Inflammatory macrophage treated with lipopolysaccharide for 4 hours (primary cell): ENCODE data around the gene MBD3L2B.
"Not testable (repeated sequence)": the region's sequence is repeated elsewhere in the genome, so short reads cannot be mapped to it uniquely, and the experiment has no call there.

Source experiments
- DNase-seq: peaks from one replicate; pipeline ENCODE4 v3.0.0-alpha.2; 2020

MBD3L2B gene

DNA sequence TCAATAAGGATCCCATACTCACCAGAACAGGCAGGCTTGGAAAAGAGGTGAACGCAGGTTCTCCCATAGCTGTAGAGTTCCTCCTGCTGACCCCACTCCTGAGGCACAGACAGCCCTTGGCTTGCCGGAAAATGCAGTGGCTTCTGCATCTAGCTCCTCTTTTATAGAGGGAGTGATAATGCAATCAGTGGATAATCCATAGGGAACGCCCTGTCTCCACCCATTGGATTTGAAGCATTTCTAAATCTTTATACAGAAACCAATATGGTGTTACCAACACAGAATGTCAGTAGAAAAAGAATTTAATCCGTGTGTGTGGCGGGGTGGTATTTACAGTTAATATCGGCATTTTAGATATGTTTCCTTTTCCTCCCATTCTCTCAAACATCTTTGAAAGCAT is at the start of gene MBD3L2B:
MBD3L2B (minus strand) TSS at position 101 of the 400 bp plus-strand sequence; CDS start at position 67, 34 bp downstream.
- DNase-seq = not testable (repeated sequence)

- no peak for DNase-seq
Measured at GRCh38 chr19:7069904-7070226, 48.6 kb upstream of the MBD3L2B start.

- DNase-seq = peak; percentile 98
Measured at GRCh38 chr19:7069042-7069903, 48.0 kb upstream of the MBD3L2B start, which contains the start of gene ZNF557. ZNF557 (plus strand) TSS chr19:7069703; CDS start chr19:7075075, 5,372 bp downstream.

DNA sequence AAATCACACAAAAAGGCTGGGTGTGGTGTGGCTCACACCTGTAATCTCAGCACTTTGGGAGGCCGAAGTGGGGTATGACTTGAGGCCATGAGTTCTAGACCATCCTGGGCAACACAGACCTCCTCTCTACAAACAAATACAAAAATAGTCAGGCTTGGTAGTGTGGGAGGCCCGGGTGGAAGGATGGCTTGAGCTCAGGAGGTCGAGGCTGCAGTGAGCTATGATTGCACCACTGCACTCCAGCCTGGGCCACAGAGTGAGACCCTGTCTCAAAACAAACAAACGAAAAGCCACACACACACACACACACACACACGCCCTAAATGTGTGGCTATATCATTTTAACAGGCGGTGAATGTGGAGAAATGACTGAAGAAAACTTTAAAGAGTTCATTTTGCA is 47.4 kb upstream of the MBD3L2B start:
- DNase-seq = no peak

- DNase-seq = no peak
Measured at GRCh38 chr19:7067716-7068115, 46.5 kb upstream of the MBD3L2B start.

DNA sequence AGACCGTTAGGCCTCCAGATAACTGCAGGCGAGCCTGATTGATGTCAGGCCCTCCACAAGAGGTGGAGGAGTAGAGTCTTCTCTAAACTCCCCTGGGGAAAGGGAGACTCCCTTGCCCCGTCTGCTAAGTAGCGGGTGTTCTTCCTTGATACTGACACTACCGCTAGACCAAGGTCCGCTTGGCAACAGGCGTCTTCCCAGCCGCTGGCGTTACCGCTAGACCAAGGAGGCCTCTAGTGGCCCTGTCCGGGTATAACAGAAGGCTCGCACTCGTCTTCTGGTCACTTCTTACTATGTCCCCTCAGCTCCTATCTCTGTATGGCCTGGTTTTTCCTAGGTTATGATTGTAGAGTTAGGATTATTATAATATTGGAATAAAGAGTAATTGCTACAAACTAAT is 45.9 kb upstream of the MBD3L2B start:
- DNase-seq = peak; percentile 27

DNA sequence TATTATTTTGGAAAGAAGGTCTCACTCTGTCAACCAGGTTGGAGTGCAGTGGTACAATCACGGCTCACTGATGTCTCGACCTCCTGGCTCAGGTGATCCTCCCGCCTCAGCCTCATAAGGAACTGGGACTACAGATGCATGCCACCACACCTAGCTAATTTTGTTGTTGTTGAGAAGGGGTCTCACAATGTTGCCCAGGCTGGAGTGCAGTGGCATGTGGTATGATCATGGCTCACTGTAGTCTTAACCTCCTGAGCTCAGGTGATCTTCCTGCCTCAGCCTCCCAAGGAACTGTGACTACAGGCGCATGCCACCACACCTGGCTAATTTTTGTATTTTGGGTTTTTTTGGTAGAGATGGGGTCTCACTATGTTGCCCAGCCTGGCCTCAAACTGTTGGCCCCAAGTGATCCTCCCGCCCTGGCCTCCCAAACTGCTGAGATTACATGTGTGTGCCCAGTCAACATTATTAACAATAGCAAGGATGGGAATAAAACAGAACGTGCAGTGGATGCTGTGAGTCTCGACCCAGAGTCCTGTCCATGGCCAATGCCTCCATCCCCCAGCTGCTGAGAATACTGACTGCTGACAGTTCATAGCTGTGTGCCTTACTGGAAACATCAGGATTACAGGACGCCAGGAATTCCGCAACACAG is 42.7 kb upstream of the MBD3L2B start:
- DNase-seq = no peak

DNA sequence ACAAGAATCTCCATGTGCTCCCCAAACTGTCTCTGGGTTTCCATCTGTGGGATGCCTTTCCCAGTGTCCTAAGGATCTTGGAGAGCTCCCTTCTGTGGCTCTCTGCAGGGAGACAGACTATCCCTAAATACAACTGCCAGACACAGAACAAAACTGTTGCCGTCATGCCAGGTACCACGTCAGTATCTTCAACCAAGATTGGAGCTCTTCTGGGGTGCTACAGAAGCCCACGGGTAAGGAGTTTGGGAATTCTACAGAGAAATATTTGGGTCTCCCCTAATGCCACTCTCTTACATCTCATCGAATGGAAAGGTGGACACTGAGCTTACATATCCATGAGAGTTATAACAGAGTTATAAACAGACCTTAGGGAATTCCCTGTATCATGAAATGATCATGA is 42.1 kb upstream of the MBD3L2B start:
- no peak for DNase-seq

- DNase-seq = not testable (repeated sequence)
Measured at GRCh38 chr19:7059977-7060376, 38.7 kb upstream of the MBD3L2B start.

DNA sequence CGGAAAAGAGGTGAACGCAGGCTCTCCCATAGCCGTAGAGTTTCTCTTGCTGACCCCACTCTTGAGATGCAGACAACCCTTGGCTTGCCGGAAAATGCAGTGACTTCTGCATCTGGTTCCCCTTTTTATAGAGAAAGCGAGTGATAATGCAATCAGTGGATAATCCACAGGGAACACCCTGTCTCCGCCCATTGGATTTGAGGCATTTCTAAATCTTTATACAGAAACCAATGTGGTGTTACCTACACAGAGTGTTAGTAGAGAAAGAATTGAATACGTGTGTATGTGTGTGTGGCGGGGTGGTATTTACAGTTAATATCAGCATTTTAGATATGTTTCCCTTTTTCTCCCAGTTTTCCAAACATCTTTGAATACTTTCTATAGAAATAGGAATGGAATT is 37.3 kb upstream of the MBD3L2B start, which contains the start of gene MBD3L3:
MBD3L3 (minus strand) TSS at position 101 of the 400 bp plus-strand sequence; CDS start at position 30, 71 bp downstream.
- DNase-seq = not testable (repeated sequence)

- not testable (repeated sequence) for DNase-seq
Measured at GRCh38 chr19:7056371-7056770, 35.1 kb upstream of the MBD3L2B start.

DNA sequence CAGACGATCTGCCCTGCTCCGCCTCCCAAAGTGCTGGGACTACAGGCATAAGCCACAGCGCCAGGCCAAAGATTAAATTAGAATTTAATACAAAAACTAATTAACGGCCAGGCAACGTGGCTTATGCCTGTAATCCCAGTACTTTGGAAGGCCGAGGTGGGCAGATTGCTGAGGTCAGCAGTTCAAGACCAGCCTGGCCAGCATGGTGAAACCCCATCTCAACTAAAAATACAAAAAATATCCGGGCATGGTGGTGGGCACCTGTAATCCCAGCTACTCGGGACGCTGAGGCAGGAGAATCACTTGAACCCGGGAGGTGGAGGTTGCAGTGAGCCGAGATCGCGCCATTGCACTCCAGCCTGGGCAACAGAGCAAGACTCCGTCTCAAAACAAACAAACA is 34.4 kb upstream of the MBD3L2B start:
- DNase-seq = not testable (repeated sequence)

DNA sequence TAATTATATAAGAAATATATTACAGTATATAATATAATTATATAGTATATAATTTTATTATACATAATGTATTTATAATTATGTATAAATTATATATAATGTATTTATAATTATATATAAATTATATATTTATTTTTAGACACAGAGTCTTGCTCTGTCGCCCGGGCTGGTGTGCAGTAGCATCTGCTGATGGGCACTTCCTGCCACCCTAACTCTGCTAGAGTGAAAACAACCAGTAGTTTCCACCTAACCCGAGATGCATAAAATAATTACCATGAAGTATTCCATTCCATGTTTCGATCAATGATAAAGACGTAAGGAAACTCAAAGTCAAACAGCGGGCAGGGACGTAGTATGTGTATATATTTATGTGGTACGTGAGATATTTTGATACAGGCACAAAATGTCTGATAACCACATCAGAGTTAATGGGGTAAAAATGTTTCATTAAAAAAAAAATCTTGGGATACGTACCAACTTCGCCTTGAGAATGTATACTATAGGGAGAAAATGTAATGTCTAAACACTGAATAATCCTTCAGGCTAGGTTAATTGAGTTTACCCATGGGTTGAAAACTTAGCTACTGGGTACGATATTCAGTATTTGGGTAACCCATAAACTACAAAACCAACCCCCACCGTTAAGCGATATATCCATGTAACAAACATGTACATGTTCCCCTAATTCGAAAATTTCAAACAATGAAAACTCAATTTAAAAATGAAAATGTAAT is 33.6 kb upstream of the MBD3L2B start:
- not testable (repeated sequence) for DNase-seq

GRCh38 chr19:7052896-7053295 is 31.7 kb upstream of the MBD3L2B start:
- not testable (repeated sequence) for DNase-seq

GRCh38 chr19:7051421-7051820 is 30.2 kb upstream of the MBD3L2B start:
- not testable (repeated sequence) for DNase-seq

DNA sequence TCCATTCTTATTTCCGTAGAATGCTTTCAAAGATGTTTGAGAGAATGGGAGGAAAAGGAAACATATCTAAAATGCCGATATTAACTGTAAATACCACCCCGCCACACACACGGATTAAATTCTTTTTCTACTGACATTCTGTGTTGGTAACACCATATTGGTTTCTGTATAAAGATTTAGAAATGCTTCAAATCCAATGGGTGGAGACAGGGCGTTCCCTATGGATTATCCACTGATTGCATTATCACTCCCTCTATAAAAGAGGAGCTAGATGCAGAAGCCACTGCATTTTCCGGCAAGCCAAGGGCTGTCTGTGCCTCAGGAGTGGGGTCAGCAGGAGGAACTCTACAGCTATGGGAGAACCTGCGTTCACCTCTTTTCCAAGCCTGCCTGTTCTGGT is 27.8 kb upstream of the MBD3L2B start, which contains the start of gene MBD3L2:
MBD3L2 (plus strand) TSS at position 301 of the 400 bp plus-strand sequence; CDS start at position 354, 53 bp downstream.
- not testable (repeated sequence) for DNase-seq

- DNase-seq = not testable (repeated sequence)
Measured at GRCh38 chr19:7041563-7041962, 20.3 kb upstream of the MBD3L2B start.

DNA sequence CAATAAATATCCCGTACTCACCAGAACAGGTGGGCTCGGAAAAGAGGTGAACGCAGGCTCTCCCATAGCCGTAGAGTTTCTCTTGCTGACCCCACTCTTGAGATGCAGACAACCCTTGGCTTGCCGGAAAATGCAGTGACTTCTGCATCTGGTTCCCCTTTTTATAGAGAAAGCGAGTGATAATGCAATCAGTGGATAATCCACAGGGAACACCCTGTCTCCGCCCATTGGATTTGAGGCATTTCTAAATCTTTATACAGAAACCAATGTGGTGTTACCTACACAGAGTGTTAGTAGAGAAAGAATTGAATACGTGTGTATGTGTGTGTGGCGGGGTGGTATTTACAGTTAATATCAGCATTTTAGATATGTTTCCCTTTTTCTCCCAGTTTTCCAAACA is 18.8 kb upstream of the MBD3L2B start, which contains the start of gene MBD3L4:
MBD3L4 (minus strand) TSS at position 101 of the 400 bp plus-strand sequence; CDS start at position 66, 35 bp downstream.
- not testable (repeated sequence) for DNase-seq

DNA sequence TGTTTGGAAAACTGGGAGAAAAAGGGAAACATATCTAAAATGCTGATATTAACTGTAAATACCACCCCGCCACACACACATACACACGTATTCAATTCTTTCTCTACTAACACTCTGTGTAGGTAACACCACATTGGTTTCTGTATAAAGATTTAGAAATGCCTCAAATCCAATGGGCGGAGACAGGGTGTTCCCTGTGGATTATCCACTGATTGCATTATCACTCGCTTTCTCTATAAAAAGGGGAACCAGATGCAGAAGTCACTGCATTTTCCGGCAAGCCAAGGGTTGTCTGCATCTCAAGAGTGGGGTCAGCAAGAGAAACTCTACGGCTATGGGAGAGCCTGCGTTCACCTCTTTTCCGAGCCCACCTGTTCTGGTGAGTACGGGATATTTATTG is 9.0 kb upstream of the MBD3L2B start, which contains the start of gene MBD3L5:
MBD3L5 (plus strand) TSS at position 301 of the 400 bp plus-strand sequence; CDS start at position 335, 34 bp downstream.
- not testable (repeated sequence) for DNase-seq

DNA sequence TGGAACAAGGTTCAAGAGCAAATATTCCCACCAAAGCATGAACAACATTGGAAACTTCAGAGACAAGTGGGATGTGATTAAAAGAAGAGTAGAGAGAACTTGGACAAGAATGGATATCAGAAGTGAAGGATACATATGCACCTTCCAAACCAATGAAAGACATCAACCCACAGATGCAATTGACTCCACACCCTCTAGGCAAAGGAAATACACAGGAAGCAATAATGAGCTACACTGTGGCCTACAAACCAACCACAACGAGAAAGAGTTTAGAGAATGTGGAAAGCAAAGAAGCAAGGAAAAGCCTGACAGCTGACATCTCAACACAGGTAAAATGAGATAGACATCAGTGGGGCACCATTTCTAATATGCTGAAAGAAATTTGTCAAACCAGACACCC is 7.6 kb upstream of the MBD3L2B start:
- not testable (repeated sequence) for DNase-seq

DNA sequence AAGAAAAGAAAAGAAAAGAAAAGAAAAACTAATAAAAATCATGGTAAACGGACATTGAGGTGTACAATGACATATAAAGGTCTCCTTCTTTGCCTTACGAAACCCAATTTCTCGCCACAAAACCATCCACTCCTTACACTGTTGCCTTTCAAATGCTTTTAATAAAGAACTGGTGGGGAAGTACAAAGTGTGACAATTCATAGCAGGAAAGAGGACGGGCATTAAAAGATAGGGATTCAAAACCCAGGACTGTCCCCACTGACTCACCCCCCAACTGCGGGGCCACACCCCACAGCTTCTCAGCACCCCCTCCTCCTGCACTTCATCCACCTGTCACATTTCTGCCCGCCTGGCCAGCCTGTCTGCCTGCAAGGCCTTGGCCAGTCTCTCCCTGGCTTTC is 2.4 kb downstream of the MBD3L2B start:
- DNase-seq = no peak

GRCh38 chr19:7013678-7014077 is 7.6 kb downstream of the MBD3L2B start:
- DNase-seq = peak; percentile 85
